Measurements from ENCODE around the gene RAPGEF4. TPM values are rescaled to one million over a fixed set of nuclear protein-coding genes. Genes with fewer than 3 reads are reported as not detected.

The RAPGEF4 gene
- total and polyA plus RNA-seq, 2 of the 13 experiments (the other 11 are each of a cell fraction or from before 2014, with no cell fraction given) = 0.78 to 0.91 TPM

DNA sequence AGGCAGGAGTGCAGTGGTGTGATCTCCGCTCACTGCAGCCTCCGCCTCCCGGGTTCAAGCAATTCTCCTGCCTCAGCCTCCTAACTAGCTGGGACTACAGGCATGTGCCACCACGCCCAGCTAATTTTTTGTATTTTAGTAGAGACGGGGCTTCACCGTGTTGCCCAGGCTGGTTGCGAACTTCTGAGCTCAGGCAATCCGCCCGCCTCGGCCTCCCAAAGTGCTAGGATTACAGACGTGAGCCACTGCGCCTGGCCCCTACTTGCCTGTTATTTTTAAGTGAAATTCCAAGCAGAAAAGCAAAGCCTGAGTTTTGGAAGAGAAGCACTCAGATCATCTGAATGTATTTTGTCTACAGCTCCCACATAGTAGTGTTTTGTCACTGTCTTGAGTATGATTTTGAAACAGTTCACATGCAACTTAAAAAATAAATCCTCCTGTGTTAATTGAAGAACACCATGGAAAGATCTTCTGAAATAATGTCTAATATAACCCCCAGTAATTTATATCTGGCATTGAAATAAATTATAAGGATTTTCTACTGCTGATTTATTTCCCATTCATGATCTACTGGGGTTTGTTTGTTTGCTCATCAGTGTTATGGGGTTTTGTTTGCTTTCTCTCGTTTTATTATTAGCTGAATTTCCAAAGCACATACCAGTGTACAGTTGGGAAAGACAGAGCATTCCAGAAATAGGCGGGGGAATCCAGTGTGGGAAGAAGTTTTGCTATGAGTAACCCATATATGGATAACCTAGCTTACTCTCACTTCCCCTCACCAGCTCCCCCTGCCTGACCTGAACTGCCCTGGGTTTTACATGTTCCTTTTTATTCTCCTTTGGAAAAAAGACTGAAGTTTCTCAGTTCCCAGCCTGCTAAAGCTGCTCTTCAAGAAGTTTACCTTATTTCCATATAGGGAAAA is 259.9 kb downstream of the RAPGEF4 start (continued):
- TF ChIP-seq, protein P1, sequence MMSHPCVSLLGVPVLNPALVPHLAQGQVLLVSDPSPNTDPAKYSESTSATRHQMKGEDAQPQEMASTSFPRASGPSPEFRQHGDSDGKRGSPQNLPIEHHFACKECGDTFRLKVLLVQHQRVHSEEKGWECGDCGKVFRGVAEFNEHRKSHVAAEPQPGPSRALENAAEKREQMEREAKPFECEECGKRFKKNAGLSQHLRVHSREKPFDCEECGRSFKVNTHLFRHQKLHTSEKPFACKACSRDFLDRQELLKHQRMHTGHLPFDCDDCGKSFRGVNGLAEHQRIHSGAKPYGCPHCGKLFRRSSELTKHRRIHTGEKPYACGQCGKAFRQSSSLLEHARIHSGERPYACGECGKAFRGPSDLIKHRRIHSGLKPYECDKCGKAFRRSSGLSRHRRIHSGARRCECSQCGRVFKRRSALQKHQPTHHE (CRISPR knock-in tag; IDR thresholded peaks at IDR 0.05; ENCODE audit: borderline replicate concordance) = no peak
- TF ChIP-seq FOXK1 (CRISPR knock-in tag; IDR thresholded peaks at IDR 0.05; ENCODE audit: borderline replicate concordance, low read depth) = no peak
- TF ChIP-seq TOPORS (CRISPR knock-in tag; IDR thresholded peaks at IDR 0.05) = no peak
- TF ChIP-seq MIER2 (CRISPR knock-in tag; IDR thresholded peaks at IDR 0.05) = no peak
- no peak for TF ChIP-seq ZSCAN9 (CRISPR knock-in tag; IDR thresholded peaks at IDR 0.05; ENCODE audit: borderline replicate concordance)
- TF ChIP-seq ISL2 (CRISPR knock-in tag; IDR thresholded peaks at IDR 0.05) = no peak
- no peak for TF ChIP-seq ZC3H4 (CRISPR knock-in tag; IDR thresholded peaks at IDR 0.05; ENCODE audit: borderline replicate concordance)
- TF ChIP-seq ZNF546 (CRISPR knock-in tag; conservative IDR thresholded peaks at IDR 0.05) = no peak
- no peak for TF ChIP-seq KDM5B (CRISPR knock-in tag; IDR thresholded peaks at IDR 0.05; ENCODE audit: borderline replicate concordance)
- no peak for TF ChIP-seq ZNF577 (CRISPR knock-in tag; IDR thresholded peaks at IDR 0.05; ENCODE audit: borderline replicate concordance, low read depth)
- TF ChIP-seq ZEB1 (IDR thresholded peaks at IDR 0.05; ENCODE audit: insufficient replicate concordance, low read depth) = no peak
- TF ChIP-seq EP300 (IDR thresholded peaks at IDR 0.05; ENCODE audit: low read depth in 2 of 2, low read length in 2 of 2) = peak in 1 of 2 experiments; percentile 53; a peak in 2 of 4 replicates
- TF ChIP-seq EP300 (CRISPR knock-in tag; IDR thresholded peaks at IDR 0.05; ENCODE audit: borderline replicate concordance) = no peak
- TF ChIP-seq, protein P2, sequence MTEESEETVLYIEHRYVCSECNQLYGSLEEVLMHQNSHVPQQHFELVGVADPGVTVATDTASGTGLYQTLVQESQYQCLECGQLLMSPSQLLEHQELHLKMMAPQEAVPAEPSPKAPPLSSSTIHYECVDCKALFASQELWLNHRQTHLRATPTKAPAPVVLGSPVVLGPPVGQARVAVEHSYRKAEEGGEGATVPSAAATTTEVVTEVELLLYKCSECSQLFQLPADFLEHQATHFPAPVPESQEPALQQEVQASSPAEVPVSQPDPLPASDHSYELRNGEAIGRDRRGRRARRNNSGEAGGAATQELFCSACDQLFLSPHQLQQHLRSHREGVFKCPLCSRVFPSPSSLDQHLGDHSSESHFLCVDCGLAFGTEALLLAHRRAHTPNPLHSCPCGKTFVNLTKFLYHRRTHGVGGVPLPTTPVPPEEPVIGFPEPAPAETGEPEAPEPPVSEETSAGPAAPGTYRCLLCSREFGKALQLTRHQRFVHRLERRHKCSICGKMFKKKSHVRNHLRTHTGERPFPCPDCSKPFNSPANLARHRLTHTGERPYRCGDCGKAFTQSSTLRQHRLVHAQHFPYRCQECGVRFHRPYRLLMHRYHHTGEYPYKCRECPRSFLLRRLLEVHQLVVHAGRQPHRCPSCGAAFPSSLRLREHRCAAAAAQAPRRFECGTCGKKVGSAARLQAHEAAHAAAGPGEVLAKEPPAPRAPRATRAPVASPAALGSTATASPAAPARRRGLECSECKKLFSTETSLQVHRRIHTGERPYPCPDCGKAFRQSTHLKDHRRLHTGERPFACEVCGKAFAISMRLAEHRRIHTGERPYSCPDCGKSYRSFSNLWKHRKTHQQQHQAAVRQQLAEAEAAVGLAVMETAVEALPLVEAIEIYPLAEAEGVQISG (CRISPR knock-in tag; IDR thresholded peaks at IDR 0.05) = no peak
- no peak for TF ChIP-seq FOXO4 (CRISPR knock-in tag; conservative IDR thresholded peaks at IDR 0.05)
- TF ChIP-seq CEBPB (IDR thresholded peaks at IDR 0.05; ENCODE audit: borderline replicate concordance, low read depth, low read length) = peak; percentile 77; the same call in 1 of the 2 replicates
- no peak for TF ChIP-seq PHF21A (CRISPR knock-in tag; IDR thresholded peaks at IDR 0.05)
- TF ChIP-seq CEBPG (CRISPR knock-in tag; IDR thresholded peaks at IDR 0.05) = peak; percentile 17; the same call in 1 of the 2 replicates
- no peak for TF ChIP-seq MTERF4 (CRISPR knock-in tag; IDR thresholded peaks at IDR 0.05)
- no peak for TF ChIP-seq NR2F2 (IDR thresholded peaks at IDR 0.05; ENCODE audit: borderline replicate concordance, low read depth)
- TF ChIP-seq KMT2A (CRISPR knock-in tag; IDR thresholded peaks at IDR 0.05) = no peak
- TF ChIP-seq FOXP1 (IDR thresholded peaks at IDR 0.05) = no peak
- TF ChIP-seq FOXP1 (CRISPR knock-in tag; IDR thresholded peaks at IDR 0.05) = no peak
- TF ChIP-seq LCORL (IDR thresholded peaks at IDR 0.05) = no peak
- TF ChIP-seq LCORL (CRISPR knock-in tag; IDR thresholded peaks at IDR 0.05) = peak; percentile 36; the same call in 1 of the 2 replicates
- TF ChIP-seq CBX1 (IDR thresholded peaks at IDR 0.05; ENCODE audit: low read depth) = no peak

All from HepG2 (cell line).